Measurements from ENCODE around the gene ZNF490.
"Not testable (repeated sequence)": the region's sequence is repeated elsewhere in the genome, so short reads cannot be mapped to it uniquely, and the experiment has no call there.

ZNF490 gene

DNA sequence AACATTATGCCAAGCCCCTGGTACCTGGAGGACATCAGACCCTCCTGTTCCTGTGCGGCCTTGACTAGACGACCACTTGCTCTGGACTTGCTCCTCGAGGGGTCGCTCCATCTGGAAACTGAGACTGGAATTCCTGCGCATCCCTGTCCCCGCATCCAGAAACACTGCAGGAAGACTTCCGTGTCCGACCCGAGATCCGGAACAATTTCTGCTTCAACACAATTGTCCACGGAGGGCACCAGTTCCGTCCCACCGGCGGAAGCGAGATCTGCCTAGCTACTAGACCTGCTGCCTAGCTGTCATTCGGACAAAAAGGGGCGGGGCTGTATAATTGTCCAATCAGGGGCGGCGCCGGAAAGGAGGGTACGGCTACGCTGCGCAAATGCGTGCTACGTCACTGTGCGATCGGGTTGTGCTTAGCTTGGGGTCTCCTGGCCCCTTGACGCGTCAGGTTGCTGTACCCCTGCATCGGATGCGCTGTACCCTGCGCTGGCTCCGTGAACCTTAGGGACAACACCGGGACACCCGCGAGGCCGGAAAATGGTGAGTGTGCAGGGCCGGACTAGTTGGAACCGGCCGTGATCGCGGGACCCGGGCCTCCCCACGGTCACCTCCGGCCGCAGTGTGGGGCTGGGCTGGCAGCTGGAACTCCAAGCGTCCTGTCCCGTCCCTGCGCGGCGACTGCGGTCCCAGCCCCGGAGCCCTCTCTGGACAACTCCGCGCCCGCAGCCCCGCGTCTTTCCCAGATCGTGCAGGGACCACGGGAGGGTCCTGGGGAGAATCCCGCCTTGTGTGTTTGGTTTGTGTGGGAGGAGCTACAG, at the start of gene ZNF490, which contains the start of gene ZNF791:
ZNF490 (minus strand) TSS at position 274 of the 821 bp plus-strand sequence; CDS start at position 141, 133 bp downstream.
ZNF791 (plus strand) TSS at position 381 of the 821 bp plus-strand sequence; CDS start at position 541, 160 bp downstream.
- Histone ChIP-seq H3K36me3 (ENCODE audit: control insufficient read depth, insufficient read depth, low read length) (peaks cover 10% of the 10 kb centered on the region), H3K4me1 (ENCODE audit: control insufficient read depth, insufficient read depth, low read length) (no peaks in the 10 kb centered on the region)

DNA sequence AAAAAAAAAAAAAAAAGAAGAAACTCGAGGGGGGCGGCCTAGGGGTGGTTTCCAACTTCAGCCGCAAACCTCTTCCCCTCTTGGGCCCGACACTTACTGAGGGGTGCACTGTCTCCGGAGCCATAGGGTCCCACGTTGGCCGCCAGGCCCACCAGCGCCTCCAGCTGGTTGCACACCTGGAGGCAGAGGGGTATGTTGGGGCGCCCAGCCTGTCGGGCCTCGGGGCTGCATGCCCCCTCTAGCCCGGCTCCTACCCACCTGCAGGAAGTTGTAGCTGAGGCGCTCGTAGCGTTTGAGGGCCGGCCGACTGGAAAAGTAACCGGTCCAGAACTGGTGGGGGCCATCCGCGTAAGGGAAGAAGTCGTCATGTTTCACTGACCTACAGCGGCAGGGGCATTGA, 47.4 kb upstream of the ZNF490 start:
- Histone ChIP-seq H3K9me3 (ENCODE audit: control insufficient read depth, insufficient read depth, low read length) (no peaks in the 10 kb centered on the region), H3K4me1 (ENCODE audit: control insufficient read depth, insufficient read depth, low read length) (no peaks in the 10 kb centered on the region), H3K27me3 (ENCODE audit: control insufficient read depth, insufficient read depth, low read length) (no peaks in the 10 kb centered on the region), H3K9ac (ENCODE audit: low read depth, low read length) (no peak overlapping the region), H3K4me3 (ENCODE audit: low read depth, low read length) (no peak overlapping the region), H3K36me3 (ENCODE audit: control insufficient read depth, insufficient read depth, low read length) (peaks cover 17% of the 10 kb centered on the region)

More for the DNA sequence above, at the start of gene ZNF490, which contains the start of gene ZNF791:
- peak within 1 kb of the TSS; percentile 76 for H3K4me3 ChIP-seq (ENCODE audit: low read depth, low read length)
- H3K27me3 ChIP-seq (ENCODE audit: control insufficient read depth, insufficient read depth, low read length) = no peaks in the 10 kb centered on the region
- peak within 1 kb of the TSS; percentile 89 for H3K9ac ChIP-seq (ENCODE audit: low read depth, low read length)
- no peaks in the 10 kb centered on the region for H3K9me3 ChIP-seq (ENCODE audit: control insufficient read depth, insufficient read depth, low read length)

DNA sequence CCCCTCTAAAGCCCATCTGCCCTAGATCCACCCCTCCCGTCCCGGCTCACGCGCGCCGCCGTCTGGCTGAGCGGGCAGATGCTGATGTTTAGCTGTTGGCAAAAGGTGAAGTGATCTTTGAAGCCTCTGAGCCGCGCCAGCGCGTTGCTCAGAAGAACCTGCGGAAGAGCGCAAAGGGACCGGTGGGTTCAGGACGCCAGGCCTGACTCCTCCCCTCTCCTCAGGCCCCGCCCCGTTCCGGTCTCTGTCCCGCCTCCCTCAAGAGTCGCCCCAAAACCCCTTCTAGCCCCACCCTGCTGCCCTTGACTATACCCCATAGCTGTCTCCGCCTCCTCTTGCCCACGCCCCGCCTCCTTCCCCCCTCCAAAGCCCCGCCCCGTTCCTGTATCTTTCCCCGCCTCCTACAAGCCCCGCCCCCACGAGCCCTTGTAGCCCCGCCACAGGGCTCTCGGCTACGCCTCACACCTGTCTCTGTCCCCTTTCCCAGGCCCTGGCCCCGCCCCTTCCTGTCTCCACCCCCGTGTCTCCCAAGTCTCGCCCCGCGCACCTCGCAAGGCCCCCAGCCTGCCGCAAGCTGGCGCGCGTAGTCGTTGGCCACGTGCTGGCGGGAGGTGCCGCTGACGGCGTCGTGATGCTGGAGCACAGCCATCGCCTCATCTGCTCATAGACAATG, 46.4 kb upstream of the ZNF490 start:
- H3K27me3 ChIP-seq (ENCODE audit: control insufficient read depth, insufficient read depth, low read length) = no peaks in the 10 kb centered on the region
- no peaks in the 10 kb centered on the region for H3K9me3 ChIP-seq (ENCODE audit: control insufficient read depth, insufficient read depth, low read length)
- H3K4me1 ChIP-seq (ENCODE audit: control insufficient read depth, insufficient read depth, low read length) = no peaks in the 10 kb centered on the region
- peaks cover 17% of the 10 kb centered on the region for H3K36me3 ChIP-seq (ENCODE audit: control insufficient read depth, insufficient read depth, low read length)
- peak overlapping the region; percentile 4 for H3K9ac ChIP-seq (ENCODE audit: low read depth, low read length)
- peak overlapping the region; percentile 43 for H3K4me3 ChIP-seq (ENCODE audit: low read depth, low read length)

DNA sequence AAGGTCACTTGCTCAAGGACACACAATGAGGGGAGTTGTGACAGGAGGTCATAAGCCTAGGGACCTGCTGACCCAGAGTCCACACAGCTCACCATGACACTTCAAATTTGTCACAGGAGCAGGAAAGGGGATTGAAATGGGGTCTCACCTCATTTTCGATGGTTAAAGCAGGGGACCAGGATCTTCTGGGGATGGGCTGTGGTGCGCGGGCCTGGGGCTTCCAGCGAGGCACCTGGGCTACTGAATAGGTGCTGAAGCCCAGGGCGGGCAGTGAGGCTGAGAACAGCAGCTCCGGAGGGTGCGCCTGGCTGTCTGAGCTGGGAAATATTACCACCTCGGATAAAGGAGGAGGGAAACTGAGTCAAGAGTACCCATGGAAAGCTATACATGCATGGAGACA, 44.9 kb upstream of the ZNF490 start:
- H3K9me3 ChIP-seq (ENCODE audit: control insufficient read depth, insufficient read depth, low read length) = no peaks in the 10 kb centered on the region
- no peaks in the 10 kb centered on the region for H3K4me1 ChIP-seq (ENCODE audit: control insufficient read depth, insufficient read depth, low read length)
- H3K9ac ChIP-seq (ENCODE audit: low read depth, low read length) = no peak overlapping the region
- H3K27me3 ChIP-seq (ENCODE audit: control insufficient read depth, insufficient read depth, low read length) = no peaks in the 10 kb centered on the region
- no peak overlapping the region for H3K4me3 ChIP-seq (ENCODE audit: low read depth, low read length)
- peaks cover 9% of the 10 kb centered on the region for H3K36me3 ChIP-seq (ENCODE audit: control insufficient read depth, insufficient read depth, low read length)

DNA sequence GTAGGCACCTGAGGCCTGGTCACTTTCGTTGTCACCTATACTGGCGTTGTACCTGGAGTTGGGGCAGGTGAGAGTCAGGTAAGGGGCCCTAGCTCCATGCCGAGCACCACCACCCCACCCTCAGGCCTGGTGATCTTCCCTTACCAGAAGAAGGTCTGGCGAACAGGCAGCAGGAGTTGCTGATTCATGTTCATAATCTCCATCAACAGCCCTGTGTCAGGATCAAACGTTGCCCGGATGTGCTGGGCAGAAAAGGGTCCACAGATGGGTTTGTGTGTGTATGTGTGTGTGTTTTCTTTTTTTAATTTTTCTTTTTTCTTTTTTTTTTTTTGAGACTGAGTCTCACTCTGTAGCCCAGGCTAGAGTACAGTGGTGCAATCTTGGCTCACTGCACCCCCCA, 41.6 kb upstream of the ZNF490 start:
- Histone ChIP-seq H3K4me3 (ENCODE audit: low read depth, low read length) (no peak overlapping the region), H3K9ac (ENCODE audit: low read depth, low read length) (no peak overlapping the region), H3K9me3 (ENCODE audit: control insufficient read depth, insufficient read depth, low read length) (no peaks in the 10 kb centered on the region), H3K4me1 (ENCODE audit: control insufficient read depth, insufficient read depth, low read length) (no peaks in the 10 kb centered on the region), H3K27me3 (ENCODE audit: control insufficient read depth, insufficient read depth, low read length) (no peaks in the 10 kb centered on the region), H3K36me3 (ENCODE audit: control insufficient read depth, insufficient read depth, low read length) (peaks cover 2% of the 10 kb centered on the region)

DNA sequence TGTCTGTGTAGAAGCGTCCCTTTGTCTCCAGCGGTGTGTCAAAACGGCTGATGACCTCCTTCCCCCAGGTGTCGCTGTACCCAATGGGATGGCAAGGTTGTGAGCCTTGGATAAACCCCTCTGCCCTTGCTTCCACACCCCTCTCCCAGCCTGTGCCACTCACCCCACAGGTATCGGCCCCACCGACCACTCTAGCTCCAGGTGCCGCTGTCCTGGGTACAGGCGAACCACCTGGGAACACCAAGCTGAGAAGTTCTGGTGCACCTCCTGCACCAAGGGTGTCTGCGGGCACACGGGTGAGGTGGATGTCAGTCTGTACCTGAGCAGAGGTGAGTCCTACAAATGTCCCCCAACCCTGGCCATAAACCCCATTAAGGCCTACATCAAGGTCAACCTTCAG, 39.3 kb upstream of the ZNF490 start:
- Histone ChIP-seq H3K36me3 (ENCODE audit: control insufficient read depth, insufficient read depth, low read length) (peaks cover 2% of the 10 kb centered on the region), H3K4me3 (ENCODE audit: low read depth, low read length) (no peak overlapping the region), H3K27me3 (ENCODE audit: control insufficient read depth, insufficient read depth, low read length) (no peaks in the 10 kb centered on the region), H3K9ac (ENCODE audit: low read depth, low read length) (no peak overlapping the region), H3K4me1 (ENCODE audit: control insufficient read depth, insufficient read depth, low read length) (no peaks in the 10 kb centered on the region), H3K9me3 (ENCODE audit: control insufficient read depth, insufficient read depth, low read length) (no peaks in the 10 kb centered on the region)

DNA sequence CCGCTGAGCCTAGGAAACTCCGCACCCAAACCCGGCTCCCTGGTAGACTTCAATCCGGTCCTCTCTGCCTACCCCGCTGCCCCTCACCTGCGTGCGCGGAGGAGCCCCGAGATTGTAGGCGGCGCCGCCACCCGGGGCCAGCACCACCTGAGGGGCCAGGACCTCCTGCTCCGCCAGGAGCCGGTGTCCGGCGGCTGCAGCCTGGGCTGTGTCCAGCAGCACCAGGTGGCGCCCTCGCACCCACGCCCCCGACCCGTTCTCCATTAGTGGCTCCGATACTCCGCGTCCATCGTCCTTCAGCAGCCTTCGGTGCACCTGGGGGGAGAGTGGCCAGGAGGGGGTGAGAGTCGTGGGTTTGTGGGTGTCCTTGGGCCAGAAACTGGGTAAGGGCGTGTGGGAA, 37.5 kb upstream of the ZNF490 start:
- Histone ChIP-seq H3K4me3 (ENCODE audit: low read depth, low read length) (peak overlapping the region; percentile 37), H3K27me3 (ENCODE audit: control insufficient read depth, insufficient read depth, low read length) (no peaks in the 10 kb centered on the region), H3K4me1 (ENCODE audit: control insufficient read depth, insufficient read depth, low read length) (no peaks in the 10 kb centered on the region), H3K9me3 (ENCODE audit: control insufficient read depth, insufficient read depth, low read length) (no peaks in the 10 kb centered on the region), H3K9ac (ENCODE audit: low read depth, low read length) (no peak overlapping the region), H3K36me3 (ENCODE audit: control insufficient read depth, insufficient read depth, low read length) (peaks cover 5% of the 10 kb centered on the region)

DNA sequence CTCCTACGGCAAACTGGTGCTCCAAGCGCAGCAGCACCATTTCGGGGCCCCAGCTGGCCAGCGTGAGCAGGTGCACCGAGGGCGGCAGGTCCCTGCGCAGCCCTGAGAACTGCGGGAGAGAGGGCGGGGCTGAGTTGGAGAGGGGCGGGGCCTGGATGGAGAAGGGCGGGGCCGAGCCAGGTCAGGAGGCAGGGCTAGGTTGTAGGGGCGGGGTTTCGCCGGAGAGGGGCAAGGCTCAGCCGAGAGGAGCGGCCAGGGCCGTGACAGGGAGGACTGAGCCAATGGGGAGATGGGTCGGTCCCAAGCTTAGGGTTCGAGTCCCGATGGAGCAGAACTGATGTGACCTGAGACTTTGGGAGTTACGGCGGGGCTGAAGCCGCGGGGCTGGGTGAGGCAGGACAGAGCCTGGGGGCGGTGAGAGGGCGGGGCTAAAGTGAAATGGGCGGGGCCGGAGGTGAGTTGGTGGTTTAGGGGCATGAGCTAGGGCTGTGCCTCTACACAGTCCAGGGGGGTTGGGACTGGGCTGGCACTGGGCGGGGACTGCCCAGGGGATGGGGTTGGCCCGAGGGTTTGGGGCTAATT, 37.0 kb upstream of the ZNF490 start:
- Histone ChIP-seq H3K27me3 (ENCODE audit: control insufficient read depth, insufficient read depth, low read length) (no peaks in the 10 kb centered on the region), H3K9me3 (ENCODE audit: control insufficient read depth, insufficient read depth, low read length) (no peaks in the 10 kb centered on the region), H3K4me3 (ENCODE audit: low read depth, low read length) (peak overlapping the region; percentile 37), H3K36me3 (ENCODE audit: control insufficient read depth, insufficient read depth, low read length) (peaks cover 5% of the 10 kb centered on the region), H3K9ac (ENCODE audit: low read depth, low read length) (no peak overlapping the region), H3K4me1 (ENCODE audit: control insufficient read depth, insufficient read depth, low read length) (no peaks in the 10 kb centered on the region)

DNA sequence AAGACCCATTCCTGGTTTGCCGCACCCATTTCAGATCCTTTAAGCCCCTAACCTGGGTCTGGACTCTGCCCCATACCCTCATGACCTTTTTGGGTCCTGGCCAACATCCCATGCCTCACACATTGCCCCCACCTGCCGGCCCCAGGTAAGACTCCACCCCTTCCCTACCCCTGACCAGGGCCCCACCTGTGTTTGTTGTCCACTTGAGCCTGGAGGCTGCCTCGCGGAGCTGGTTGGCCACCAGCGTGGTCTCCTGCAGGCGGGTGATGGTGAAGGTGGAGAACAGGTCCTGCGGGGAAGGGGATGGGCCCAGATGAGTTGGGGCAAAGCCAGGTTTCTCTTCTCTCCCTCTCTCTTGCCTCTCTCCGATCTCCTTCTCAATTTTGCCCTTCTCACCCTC, 36.4 kb upstream of the ZNF490 start:
- Histone ChIP-seq H3K4me3 (ENCODE audit: low read depth, low read length) (no peak overlapping the region), H3K36me3 (ENCODE audit: control insufficient read depth, insufficient read depth, low read length) (peaks cover 5% of the 10 kb centered on the region), H3K9ac (ENCODE audit: low read depth, low read length) (no peak overlapping the region)

DNA sequence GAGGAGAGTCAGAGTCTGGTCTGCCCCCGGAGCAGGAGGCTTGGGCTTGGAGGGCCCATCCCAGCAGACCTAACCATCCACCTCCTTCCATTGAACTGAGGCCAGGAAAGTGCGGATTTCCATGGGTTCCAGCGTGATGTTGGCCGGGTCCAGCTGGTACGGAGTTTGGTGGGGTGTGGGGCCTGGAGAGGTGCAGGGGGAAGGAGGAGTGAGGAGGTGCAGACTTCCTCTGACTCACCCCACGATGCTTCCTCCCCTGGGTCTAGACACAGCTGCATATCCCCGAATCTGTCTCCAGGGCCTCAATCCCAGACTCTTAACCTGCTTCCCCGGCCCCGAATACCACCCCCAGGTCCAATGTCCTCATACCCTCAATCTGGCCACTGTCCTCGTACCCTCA, 35.9 kb upstream of the ZNF490 start:
- Histone ChIP-seq H3K4me3 (ENCODE audit: low read depth, low read length) (no peak overlapping the region), H3K36me3 (ENCODE audit: control insufficient read depth, insufficient read depth, low read length) (peaks cover 5% of the 10 kb centered on the region), H3K4me1 (ENCODE audit: control insufficient read depth, insufficient read depth, low read length) (no peaks in the 10 kb centered on the region), H3K9ac (ENCODE audit: low read depth, low read length) (no peak overlapping the region), H3K9me3 (ENCODE audit: control insufficient read depth, insufficient read depth, low read length) (no peaks in the 10 kb centered on the region), H3K27me3 (ENCODE audit: control insufficient read depth, insufficient read depth, low read length) (no peaks in the 10 kb centered on the region)

More for the DNA sequence above, 36.4 kb upstream of the ZNF490 start:
- Histone ChIP-seq H3K9me3 (ENCODE audit: control insufficient read depth, insufficient read depth, low read length) (no peaks in the 10 kb centered on the region), H3K4me1 (ENCODE audit: control insufficient read depth, insufficient read depth, low read length) (no peaks in the 10 kb centered on the region), H3K27me3 (ENCODE audit: control insufficient read depth, insufficient read depth, low read length) (no peaks in the 10 kb centered on the region)

DNA sequence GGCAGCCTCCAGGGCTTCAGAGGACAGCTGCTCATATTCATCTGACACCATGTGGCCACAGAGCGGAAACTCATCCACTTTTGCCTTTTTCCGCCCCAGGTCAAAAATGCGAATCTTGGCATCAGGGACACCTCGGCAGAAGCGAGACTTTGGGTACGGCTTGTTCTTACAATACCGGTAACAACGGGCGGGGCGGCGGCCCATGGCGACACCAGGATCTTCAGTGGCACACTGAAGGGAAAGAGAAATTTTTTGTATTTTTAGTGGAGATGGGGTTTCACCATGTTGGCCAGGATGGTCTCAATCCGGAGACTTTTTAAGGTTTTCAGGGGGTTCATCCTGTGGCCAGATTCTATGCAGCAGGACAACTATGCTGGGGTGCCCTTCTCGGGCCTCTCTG, 33.1 kb upstream of the ZNF490 start:
- not testable (repeated sequence) for H3K27me3 ChIP-seq (ENCODE audit: control insufficient read depth, insufficient read depth, low read length); H3K36me3 ChIP-seq (ENCODE audit: control insufficient read depth, insufficient read depth, low read length); H3K9me3 ChIP-seq (ENCODE audit: control insufficient read depth, insufficient read depth, low read length)

More for the DNA sequence above, 33.1 kb upstream of the ZNF490 start:
- not testable (repeated sequence) for H3K4me3 ChIP-seq (ENCODE audit: low read depth, low read length); H3K4me1 ChIP-seq (ENCODE audit: control insufficient read depth, insufficient read depth, low read length); H3K9ac ChIP-seq (ENCODE audit: low read depth, low read length)
